Amniotic stem cell (primary cell): ENCODE results near the gene RPP40.
"Not testable (repeated sequence)": the region's sequence is repeated elsewhere in the genome, so short reads cannot be mapped to it uniquely, and the experiment has no call there.

Experiments used
- DNase-seq: peaks from one replicate; lab custom pipeline; 2025; lab: John Stamatoyannopoulos, UW

The RPP40 gene

DNA sequence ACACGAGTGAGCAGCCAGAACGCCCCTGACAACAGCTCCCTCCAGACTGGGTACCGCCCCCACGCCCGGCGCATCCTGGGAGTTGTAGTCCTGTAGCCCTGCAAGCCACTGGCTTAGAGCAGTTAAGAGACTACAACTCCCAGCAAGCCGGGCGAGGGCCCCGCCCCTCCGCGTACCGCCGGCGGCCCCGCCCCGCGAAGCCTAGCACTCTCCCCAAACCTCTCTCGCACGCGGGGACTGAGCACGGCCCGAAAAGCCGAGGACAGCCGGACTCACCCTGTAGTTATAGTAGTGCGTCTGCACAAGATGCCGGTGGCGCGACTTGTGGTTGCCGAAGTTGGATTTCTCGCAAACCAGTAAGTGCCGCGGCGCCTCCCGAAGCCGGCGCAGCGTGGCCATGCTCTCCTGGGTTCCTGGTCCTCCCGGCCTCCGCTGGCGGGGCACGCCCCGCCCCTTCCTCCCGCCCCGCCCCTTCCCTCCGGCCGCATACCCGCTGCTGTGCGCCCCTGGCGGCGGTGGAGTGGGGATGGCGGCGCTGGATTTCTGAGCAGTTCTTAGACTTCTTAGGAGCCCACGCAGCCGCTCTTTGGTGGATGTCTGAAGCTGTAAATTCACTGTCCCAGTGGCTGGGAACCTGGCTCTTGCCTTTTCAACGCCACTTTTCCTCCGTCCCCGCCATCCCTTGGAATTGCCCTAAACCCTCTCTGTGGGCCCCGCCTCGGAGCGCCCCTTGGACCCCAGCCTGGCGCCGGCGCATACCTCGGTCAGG lies at the start of gene RPP40:
Gene RPP40 (minus strand): TSS at position 434 of the 769 bp plus-strand sequence. CDS start 35 bp downstream, at position 399.
- DNase-seq: peak; percentile 95

- DNase-seq: no peak
Measured at GRCh38 chr6:5053038-5053437, 49.2 kb upstream of the RPP40 start.

- DNase-seq: no peak
Measured at GRCh38 chr6:5051394-5051793, 47.6 kb upstream of the RPP40 start.

DNA sequence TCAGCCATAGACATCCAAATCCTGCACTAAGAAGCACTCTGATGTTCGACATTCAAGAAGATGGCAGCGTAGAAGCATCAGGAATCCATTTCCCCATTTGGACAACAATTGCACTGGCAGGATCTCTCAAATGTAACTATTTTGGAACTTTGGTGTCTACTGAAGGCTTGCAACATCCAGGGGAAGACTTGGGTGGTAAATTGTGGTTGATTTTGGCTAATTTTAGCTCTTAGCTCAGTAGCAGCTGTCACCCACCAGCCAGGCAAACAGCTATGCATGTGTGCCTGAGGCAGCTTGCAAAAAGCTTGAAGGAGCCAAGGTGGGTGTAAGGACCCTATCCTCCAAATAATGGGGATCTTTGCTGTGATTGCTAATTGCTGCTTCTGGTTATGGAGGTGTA lies 46.2 kb upstream of the RPP40 start:
- no peak for DNase-seq

- DNase-seq: no peak
Measured at GRCh38 chr6:5046430-5046829, 42.6 kb upstream of the RPP40 start.

- no peak for DNase-seq
Measured at GRCh38 chr6:5045416-5045815, 41.6 kb upstream of the RPP40 start.

- DNase-seq: no peak
Measured at GRCh38 chr6:5044866-5045265, 41.0 kb upstream of the RPP40 start.

DNA sequence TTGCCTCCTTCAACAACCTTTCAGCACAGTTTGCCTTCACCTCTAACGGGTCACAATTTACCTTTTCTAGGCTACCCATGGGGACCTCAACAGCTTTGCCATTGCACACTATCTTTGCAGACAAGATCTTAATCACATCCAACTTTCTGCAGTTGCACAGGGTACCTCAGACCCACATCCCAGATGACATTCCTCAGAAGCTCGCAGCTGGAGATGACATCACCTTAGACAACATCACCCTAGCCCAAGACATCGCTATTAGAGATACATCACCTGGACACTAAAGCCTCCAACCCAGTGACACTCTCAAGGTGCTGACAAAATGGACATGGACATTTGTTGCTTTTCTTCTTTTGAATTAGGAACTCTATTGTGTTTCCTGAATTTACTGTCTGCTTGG lies 38.6 kb upstream of the RPP40 start:
- no peak for DNase-seq

- no peak for DNase-seq
Measured at GRCh38 chr6:5041955-5042354, 38.1 kb upstream of the RPP40 start.

- DNase-seq: no peak
Measured at GRCh38 chr6:5036269-5036668, 32.4 kb upstream of the RPP40 start.

DNA sequence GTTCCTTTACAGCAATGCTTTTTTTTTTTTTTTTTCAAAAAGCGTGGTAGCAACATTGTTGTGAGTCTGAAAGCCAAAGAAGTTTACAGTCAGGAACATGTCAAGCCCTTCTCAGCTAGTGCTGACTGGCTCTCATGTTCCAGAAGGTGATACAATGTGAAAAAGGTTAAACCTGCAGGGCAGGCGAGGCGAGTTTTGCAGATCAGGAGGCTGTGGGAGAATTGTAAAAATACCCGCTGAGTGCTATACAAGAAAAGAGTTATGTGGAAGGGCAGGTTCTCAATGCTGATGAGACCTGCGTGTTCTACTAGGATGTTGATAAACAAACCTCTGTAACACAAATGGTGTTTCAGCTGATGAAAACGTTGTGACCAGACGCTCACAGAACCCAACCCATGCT lies 30.9 kb upstream of the RPP40 start:
- DNase-seq: no peak

- no peak for DNase-seq
Measured at GRCh38 chr6:5034328-5034727, 30.5 kb upstream of the RPP40 start.

GRCh38 chr6:5033214-5033904 lies 29.5 kb upstream of the RPP40 start:
- DNase-seq: not testable (repeated sequence)

DNA sequence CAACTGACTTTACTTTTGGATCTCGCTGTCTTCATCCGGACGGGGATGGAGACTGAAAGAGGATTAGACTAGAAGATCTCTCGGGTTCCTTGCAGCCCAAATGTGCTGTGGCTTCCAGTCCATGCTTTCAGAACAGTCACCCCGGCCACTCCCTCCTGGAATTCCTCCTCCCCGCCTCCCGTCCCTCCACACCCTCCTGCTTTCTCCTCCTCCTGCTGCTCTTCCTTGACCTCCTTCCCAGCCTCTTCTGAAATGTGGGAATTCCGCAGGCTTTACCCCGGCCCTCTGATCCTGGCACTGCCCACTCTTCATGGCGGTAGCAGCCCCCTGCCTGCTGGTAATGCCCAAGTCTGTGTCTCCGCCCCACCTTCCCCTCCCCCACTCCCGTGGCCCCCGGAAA lies 28.9 kb upstream of the RPP40 start:
- not testable (repeated sequence) for DNase-seq

GRCh38 chr6:5031150-5031549 lies 27.3 kb upstream of the RPP40 start:
- DNase-seq: no peak

- DNase-seq: no peak
Measured at GRCh38 chr6:5030596-5031136, 26.8 kb upstream of the RPP40 start.

DNA sequence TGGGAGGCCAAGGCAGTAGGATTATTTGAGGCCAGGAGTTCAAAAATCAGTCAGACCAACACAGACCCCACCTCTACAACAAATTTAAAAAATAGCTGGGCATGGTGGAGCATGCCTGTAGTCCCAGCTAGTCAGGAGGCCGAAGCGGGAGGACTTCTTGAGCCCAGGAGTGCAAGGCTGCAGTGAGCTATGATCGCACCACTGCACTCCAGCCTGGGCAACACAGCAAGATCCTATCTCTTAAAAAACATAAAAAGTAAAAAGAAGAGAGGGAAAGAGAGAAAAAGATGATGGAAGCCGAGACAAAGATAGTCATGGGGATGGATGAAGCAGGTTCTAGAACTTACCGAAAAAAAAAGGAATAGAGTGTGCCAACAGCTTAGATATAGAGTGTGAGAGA lies 25.8 kb upstream of the RPP40 start:
- DNase-seq: no peak

DNA sequence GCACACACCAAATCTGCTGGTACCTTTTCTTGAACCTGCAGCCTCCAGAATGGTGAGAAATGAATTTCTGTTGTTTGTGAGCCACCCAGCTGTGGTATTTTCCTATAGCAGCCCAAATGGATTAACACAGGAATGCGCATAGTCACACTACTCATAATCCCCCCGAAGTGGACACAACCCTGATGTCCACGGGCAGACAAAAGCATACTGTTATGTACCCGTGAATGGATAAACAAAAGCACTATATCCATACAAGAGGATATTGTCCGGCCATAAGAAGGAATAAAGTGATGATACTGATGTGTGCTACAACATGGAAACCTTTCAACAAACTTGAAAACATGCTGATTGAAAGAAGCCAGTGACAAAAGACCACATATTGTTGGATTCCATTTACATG lies 25.1 kb upstream of the RPP40 start:
- no peak for DNase-seq

DNA sequence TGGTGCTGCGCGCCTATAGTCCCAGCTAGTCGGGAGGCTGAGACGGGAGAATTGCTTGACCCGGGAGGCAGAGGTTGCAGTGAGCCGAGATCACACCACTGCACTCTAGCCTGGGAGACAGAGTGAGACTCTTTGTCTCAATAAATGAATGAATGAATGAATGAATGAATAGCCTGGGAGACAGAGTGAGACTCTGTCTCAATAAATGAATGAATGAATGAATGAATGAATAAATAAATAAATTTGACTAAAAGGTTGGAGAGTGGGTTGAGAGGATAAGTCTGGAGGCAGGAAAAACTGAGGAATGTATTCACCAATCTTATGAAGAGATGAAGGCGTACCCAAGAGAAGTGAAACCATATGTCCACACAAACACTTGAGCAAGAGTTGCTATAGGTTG lies 24.5 kb upstream of the RPP40 start:
- no peak for DNase-seq

DNA sequence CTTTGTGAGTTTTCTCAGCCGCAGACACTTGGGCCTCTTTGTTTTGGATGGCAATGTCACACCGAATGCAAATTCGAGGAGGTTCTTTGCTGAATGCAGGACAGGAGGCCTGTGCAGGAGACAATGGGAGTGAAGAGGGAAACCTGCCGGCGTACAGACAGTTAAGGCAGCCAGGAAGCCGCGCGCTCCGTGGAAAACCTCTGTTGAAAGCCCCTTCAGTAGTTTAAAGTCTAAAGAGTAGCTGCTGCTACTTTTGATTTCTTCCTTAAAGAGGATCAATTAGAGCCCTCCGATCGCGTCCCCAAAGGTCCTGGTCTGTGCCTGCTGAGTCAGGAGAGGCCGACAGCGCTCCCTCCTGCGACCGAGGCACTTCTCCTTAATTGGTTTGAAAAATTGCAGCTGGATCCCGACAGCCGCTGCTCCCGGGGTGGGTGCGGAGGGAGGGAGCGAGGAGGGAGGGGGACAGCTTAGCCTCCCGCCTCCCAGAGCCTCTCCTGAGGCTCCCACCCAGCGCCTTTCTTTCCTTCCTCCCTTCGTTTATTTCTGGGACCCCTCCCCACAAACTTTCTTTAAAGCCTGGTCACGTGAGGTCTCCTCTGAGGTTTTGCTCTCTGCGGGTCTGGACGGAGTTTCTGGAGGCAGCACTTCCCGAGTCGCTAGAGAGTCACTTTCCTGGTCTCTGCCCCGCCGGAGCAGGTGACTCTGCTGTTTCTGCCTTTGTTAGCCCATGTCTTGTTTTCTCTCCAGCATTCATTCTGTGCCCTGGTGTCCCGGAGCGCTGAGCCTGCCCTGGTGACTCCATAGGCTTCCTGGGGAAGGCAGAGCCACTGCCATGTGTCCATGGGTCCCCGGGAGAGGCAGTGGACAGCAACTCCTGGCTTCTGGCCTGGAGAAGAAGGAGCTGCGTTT lies 22.3 kb upstream of the RPP40 start:
- DNase-seq: no peak

- DNase-seq: no peak
Measured at GRCh38 chr6:5023923-5024322, 20.1 kb upstream of the RPP40 start.

DNA sequence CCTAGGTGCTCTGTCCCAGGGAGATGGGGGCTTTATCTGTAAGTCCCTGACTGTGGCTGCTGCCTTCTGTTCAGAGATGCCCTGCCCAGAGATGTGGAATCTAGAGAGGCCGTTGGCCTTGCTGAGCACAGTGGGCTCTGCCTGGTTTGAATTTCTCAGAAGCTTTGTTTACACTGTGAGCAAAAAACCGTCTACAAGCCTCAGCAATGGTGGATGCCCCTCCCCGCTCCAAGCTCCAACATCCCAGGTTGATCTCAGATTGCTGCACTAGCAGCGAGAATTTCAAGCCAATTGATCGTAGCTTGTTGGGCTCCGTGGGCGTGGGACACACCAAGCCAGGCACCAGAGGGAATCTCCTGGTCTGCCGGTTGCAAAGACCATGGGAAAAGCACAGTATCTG lies 16.3 kb upstream of the RPP40 start:
- DNase-seq: no peak
